GM12878 (cell line): ENCODE results near the gene LYPD4. TPM values are rescaled to one million over a fixed set of nuclear protein-coding genes. Genes with fewer than 3 reads are reported as not detected.

Experiments
- ATAC-seq: fragments of 200-7000 bp; cut with Tn5 transposase; 3 replicates; pipeline ENCODE4 v1.9.1; 2020; ENCODE audit warnings: mild to moderate bottlenecking, moderate library complexity
- BruUV-seq: library from RNA; stranded (reverse); fragments of 400-500 nt; replicated peaks from 2 replicates; lab custom pipeline; 2021; lab: Mats Ljungman, UMichigan
- CTCF ChIA-PET: fragments of 300-600 bp; sonication (Branson Sonifier 250); formaldehyde crosslinking; extraction: SDS; loops from one replicate; lab custom pipeline; 2021; ENCODE audit warnings: inconsistent platforms; lab: Yijun Ruan, JAX
- POLR2A ChIA-PET: fragments of 350-600 bp; formaldehyde crosslinking; extraction: SDS; loops from one replicate; lab custom pipeline; 2021; ENCODE audit warnings: inconsistent platforms; lab: Charles Lee
- RAD21 ChIA-PET: fragments of 300-600 bp; sonication (Branson Sonifier 250); formaldehyde crosslinking; loops from one replicate; lab custom pipeline; 2023; ENCODE audit warnings: antibody characterized with exemption; ENCODE audit not compliant: unreplicated experiment; lab: Charles Lee
- SMC1A ChIA-PET: fragments of 300-600 bp; sonication (Branson Sonifier 250); formaldehyde crosslinking; loops from one replicate; lab custom pipeline; 2023; ENCODE audit not compliant: unreplicated experiment, uncharacterized antibody; lab: Charles Lee
- DNase-seq: peaks from one replicate; pipeline ENCODE4 v3.0.0-alpha.2; 2011; ENCODE audit warnings: low read depth, low spot score
- FAIRE-seq: peaks from 3 replicates; lab custom pipeline; 2011; peaks lifted over from hg19 to GRCh38; lab: Jason Lieb, UNC
- H2AFZ ChIP-seq: 2 replicates; pipeline ENCODE4 v1.6.0; 2011; ENCODE audit warnings: low read depth, low read length, control low read depth; ENCODE audit not compliant: control insufficient read depth
- H3K27ac ChIP-seq: 2 replicates; pipeline ENCODE4 v1.5.1; 2011; ENCODE audit warnings: control low read depth; ENCODE audit not compliant: control insufficient read depth, insufficient read depth
- H3K27me3 ChIP-seq, 2 experiments: replicated peaks in 1 of 2; 2 replicates each; pipeline versions ENCODE4 v1.6.0 to v1.6.1; 2011; ENCODE audit warnings: low read length in 1 of 2; ENCODE audit not compliant: control insufficient read depth in 2 of 2, insufficient read depth in 2 of 2
- H3K36me3 ChIP-seq, 2 experiments: 2 replicates each; pipeline ENCODE4 v1.5.1; 2011; ENCODE audit warnings: low read length in 1 of 2; ENCODE audit not compliant: control insufficient read depth in 2 of 2, insufficient read depth in 2 of 2
- H3K4me1 ChIP-seq: 2 replicates; pipeline ENCODE4 v1.6.1; 2011; ENCODE audit warnings: mild to moderate bottlenecking, low read length, moderate library complexity, mixed read lengths; ENCODE audit not compliant: control insufficient read depth, insufficient read depth
- H3K4me2 ChIP-seq: 2 replicates; pipeline ENCODE4 v1.6.0; 2011; ENCODE audit warnings: control low read depth; ENCODE audit not compliant: control insufficient read depth, insufficient read depth
- H3K4me3 ChIP-seq: fragments of 200-600 bp; sonication (generic); 2 replicates; pipeline ENCODE4 v1.5.1; 2016
- H3K79me2 ChIP-seq: 2 replicates; pipeline ENCODE4 v1.6.0; 2011; ENCODE audit warnings: low read length; ENCODE audit not compliant: control insufficient read depth, insufficient read depth
- H3K9ac ChIP-seq: 2 replicates; pipeline ENCODE4 v1.8.0; 2011; ENCODE audit warnings: low read length, control low read depth, mixed read lengths; ENCODE audit not compliant: control insufficient read depth, insufficient read depth
- H3K9me3 ChIP-seq: replicated peaks from 3 replicates; pipeline ENCODE4 v1.5.1; 2011; ENCODE audit warnings: mild to moderate bottlenecking, low read length; ENCODE audit not compliant: control insufficient read depth, insufficient read depth
- H4K20me1 ChIP-seq: 2 replicates; pipeline ENCODE4 v1.6.0; 2011; ENCODE audit not compliant: control insufficient read depth, insufficient read depth
- HDGF ChIP-seq: fragments of 450-650 bp; IDR thresholded peaks from 2 replicates; pipeline ENCODE4 v1.6.1; 2016; ENCODE audit warnings: antibody characterized with exemption
- IKZF1 ChIP-seq: fragments of 450-650 bp; conservative IDR thresholded peaks from 2 replicates; pipeline ENCODE4 v1.6.1; 2017; ENCODE audit warnings: antibody characterized with exemption, mild to moderate bottlenecking
- ZSCAN29 ChIP-seq: fragments of 450-650 bp; IDR thresholded peaks from 2 replicates; pipeline ENCODE4 v1.6.1; 2017; ENCODE audit warnings: mild to moderate bottlenecking, moderate library complexity
- WGBS: methylation state at CpG from one replicate; pipeline ENCODE4 v1.1.6; 2016; ENCODE audit warnings: low lambda C conversion rate; ENCODE audit not compliant: insufficient replicate concordance, insufficient coverage; ENCODE audit errors: missing lambda C conversion rate; 5-methylcytosine and 5-hydroxymethylcytosine counted together
- in situ Hi-C: fragments of 300-500 bp; cut with MboI; formaldehyde crosslinking; loops from 9 replicates; pipeline ENCODE4 v1.14.3; 2018; ENCODE audit warnings: mixed read lengths
- intact Hi-C: fragments of 100-400 bp; cut with micrococcal nuclease; formaldehyde crosslinking; loops from one replicate; pipeline ENCODE4 v1.14.2; 2022; ENCODE audit not compliant: unreplicated experiment
- polyA plus RNA-seq, 11 experiments: library from polyadenylated mRNA; depleted of rRNA in 4 of 11; unstranded in 6 of 11; stranded (reverse) in 5 of 11; fragments of >200 nt; fragmentation: Nextera tagmentation in 4 of 11; fragmentation: Illumina TruSeq in 1 of 11; extraction: Ambion mirVana in 4 of 11; extraction: Trizol in 1 of 11; gene quantifications; 1 replicate in 1 of 11; 2 replicates in 10 of 11; pipeline versions ENCODE4 v1.2.1 to v1.2.3, GENCODE V29; 2011 to 2016; ENCODE audit warnings: inconsistent platforms in 2 of 11, missing spikeins in 2 of 11, low read depth in 1 of 11
- total RNA-seq, 4 experiments: library from RNA; depleted of rRNA in 3 of 4; stranded (reverse); fragments of >200 nt in 3 of 4; fragmentation: Illumina TruSeq in 1 of 4; extraction: Trizol in 1 of 4; gene quantifications; 2 replicates each; pipeline versions ENCODE4 v1.2.1 to v1.2.3, GENCODE V29; 2013 to 2021
- TF ChIP-seq, protein P1 (sequence below): IDR thresholded peaks from 2 replicates; pipeline ENCODE4 v1.6.1; 2012; ENCODE audit warnings: low read depth, low read length, improper control_type of control experiment
- TF ChIP-seq, protein P2 (sequence below): IDR thresholded peaks from 2 replicates; pipeline ENCODE4 v1.6.1; 2011; ENCODE audit warnings: mild to moderate bottlenecking, low read depth, low read length, moderate library complexity; ENCODE audit not compliant: insufficient replicate concordance
- TF ChIP-seq, protein P3 (sequence below): fragments of 450-650 bp; formaldehyde crosslinking; IDR thresholded peaks from 2 replicates; pipeline ENCODE4 v1.4.0; 2022; ENCODE audit warnings: mild to moderate bottlenecking, moderate library complexity

The LYPD4 gene
- total and polyA plus RNA-seq, 10 of the 15 experiments (the other 5 are each of a cell fraction or from before 2014, with no cell fraction given), result not detected

DNA sequence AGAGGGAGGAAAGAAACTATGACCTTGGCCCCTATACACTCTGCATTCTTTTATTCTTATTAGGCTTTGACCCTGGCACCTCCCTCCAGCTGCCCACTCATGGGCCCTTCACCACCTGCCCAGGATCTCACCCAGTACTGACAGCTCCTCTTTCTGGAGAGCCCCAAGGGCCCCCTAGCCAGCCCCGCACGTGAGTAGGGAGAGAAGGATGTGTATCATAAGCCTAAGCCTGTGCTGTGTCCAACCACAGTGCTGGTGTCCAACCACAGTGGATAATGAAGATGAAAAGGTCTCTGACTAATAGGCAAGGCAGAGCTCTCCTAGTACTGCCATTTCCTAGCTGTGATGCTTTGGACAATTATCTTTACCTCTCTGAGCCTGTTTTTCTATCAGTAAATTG, 4.6 kb upstream of the LYPD4 start:
- BruUV-seq, result no TSS peak
- in situ Hi-C loops (no loop called here), intact Hi-C loops (no loop called here)
- DNase-seq (no peak), FAIRE-seq (no peak), ATAC-seq (no peak)
- RAD21 ChIA-PET, result no interaction called here
- Histone ChIP-seq H4K20me1 (no peaks in the 10 kb centered on the region), H3K4me1 (no peaks in the 10 kb centered on the region), H2AFZ (no peak overlapping the region), H3K79me2 (no peaks in the 10 kb centered on the region), H3K9me3 (no peaks in the 10 kb centered on the region), H3K9ac (no peak overlapping the region), H3K4me2 (no peak overlapping the region), H3K4me3 (no peak overlapping the region), H3K36me3 (no peaks in the 10 kb centered on the region), H3K27ac (no peak overlapping the region), H3K27me3 (peaks cover 1 to 8% of the 10 kb centered on the region in 2 experiments; a peak in 3 of 4 replicates)
- WGBS, result 22% methylated on average over 2 of the region's 2 CpGs
- CTCF ChIA-PET, result interaction anchor here (0.9 to 4.5 kb wide), 4 partner anchors 9 to 54 kb away, joined by 3 to 24 read pairs (median 4); no protein-coding TSS in a partner anchor
- POLR2A ChIA-PET, result no interaction called here
- TF ChIP-seq, protein P1, sequence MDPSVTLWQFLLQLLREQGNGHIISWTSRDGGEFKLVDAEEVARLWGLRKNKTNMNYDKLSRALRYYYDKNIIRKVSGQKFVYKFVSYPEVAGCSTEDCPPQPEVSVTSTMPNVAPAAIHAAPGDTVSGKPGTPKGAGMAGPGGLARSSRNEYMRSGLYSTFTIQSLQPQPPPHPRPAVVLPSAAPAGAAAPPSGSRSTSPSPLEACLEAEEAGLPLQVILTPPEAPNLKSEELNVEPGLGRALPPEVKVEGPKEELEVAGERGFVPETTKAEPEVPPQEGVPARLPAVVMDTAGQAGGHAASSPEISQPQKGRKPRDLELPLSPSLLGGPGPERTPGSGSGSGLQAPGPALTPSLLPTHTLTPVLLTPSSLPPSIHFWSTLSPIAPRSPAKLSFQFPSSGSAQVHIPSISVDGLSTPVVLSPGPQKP, result no peak
- TF ChIP-seq, protein P2, sequence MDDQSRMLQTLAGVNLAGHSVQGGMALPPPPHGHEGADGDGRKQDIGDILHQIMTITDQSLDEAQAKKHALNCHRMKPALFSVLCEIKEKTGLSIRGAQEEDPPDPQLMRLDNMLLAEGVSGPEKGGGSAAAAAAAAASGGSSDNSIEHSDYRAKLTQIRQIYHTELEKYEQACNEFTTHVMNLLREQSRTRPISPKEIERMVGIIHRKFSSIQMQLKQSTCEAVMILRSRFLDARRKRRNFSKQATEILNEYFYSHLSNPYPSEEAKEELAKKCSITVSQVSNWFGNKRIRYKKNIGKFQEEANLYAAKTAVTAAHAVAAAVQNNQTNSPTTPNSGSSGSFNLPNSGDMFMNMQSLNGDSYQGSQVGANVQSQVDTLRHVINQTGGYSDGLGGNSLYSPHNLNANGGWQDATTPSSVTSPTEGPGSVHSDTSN, result no peak
- TF ChIP-seq, protein P3, sequence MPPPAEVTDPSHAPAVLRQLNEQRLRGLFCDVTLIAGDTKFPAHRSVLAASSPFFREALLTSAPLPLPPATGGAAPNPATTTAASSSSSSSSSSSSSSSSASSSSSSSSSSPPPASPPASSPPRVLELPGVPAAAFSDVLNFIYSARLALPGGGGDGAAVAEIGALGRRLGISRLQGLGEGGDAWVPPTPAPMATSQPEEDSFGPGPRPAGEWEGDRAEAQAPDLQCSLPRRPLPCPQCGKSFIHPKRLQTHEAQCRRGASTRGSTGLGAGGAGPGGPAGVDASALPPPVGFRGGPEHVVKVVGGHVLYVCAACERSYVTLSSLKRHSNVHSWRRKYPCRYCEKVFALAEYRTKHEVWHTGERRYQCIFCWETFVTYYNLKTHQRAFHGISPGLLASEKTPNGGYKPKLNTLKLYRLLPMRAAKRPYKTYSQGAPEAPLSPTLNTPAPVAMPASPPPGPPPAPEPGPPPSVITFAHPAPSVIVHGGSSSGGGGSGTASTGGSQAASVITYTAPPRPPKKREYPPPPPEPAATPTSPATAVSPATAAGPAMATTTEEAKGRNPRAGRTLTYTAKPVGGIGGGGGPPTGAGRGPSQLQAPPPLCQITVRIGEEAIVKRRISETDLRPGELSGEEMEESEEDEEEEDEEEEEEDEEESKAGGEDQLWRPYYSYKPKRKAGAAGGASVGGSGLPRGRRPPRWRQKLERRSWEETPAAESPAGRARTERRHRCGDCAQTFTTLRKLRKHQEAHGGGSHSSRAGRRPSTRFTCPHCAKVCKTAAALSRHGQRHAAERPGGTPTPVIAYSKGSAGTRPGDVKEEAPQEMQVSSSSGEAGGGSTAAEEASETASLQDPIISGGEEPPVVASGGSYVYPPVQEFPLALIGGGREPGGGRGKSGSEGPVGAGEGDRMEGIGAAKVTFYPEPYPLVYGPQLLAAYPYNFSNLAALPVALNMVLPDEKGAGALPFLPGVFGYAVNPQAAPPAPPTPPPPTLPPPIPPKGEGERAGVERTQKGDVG, result no peak
- TF ChIP-seq ZSCAN29, result no peak
- TF ChIP-seq HDGF, result no peak
- no peak for TF ChIP-seq IKZF1
- SMC1A ChIA-PET, result no interaction called here
